Vagina (tissue), 2 donors: Measurements from ENCODE around the gene SPDYE4. TPM values are rescaled to one million over a fixed set of nuclear protein-coding genes. Genes with fewer than 3 reads are reported as not detected.

Experiments used
- DNase-seq, 2 donors: peaks; one replicate each; pipeline ENCODE4 v3.0.0-alpha.2; 2017; ENCODE audit errors: extremely low spot score in 2 of 2
- H3K27ac ChIP-seq: fragments of 200-600 bp; sonication (generic); one replicate; pipeline ENCODE4 v1.5.1; 2019
- H3K27me3 ChIP-seq: fragments of 200-600 bp; sonication (generic); one replicate; pipeline ENCODE4 v1.5.1; 2019
- H3K36me3 ChIP-seq, 2 donors: fragments of 200-600 bp; sonication (generic); one replicate each; pipeline ENCODE4 v1.5.1; 2017 to 2019
- H3K4me1 ChIP-seq: fragments of 200-600 bp; sonication (generic); one replicate; pipeline ENCODE4 v1.5.1; 2019
- H3K4me3 ChIP-seq, 2 donors: fragments of 200-600 bp; sonication (generic); 1 replicate in 1 of 2; 2 replicates in 1 of 2; pipeline ENCODE4 v1.5.1; 2016 to 2019
- H3K9me3 ChIP-seq: fragments of 200-600 bp; sonication (generic); one replicate; pipeline ENCODE4 v1.5.1; 2019
- POLR2A ChIP-seq, 2 donors: fragments of 450-650 bp; IDR thresholded peaks; one replicate each; pipeline ENCODE4 v1.6.1; 2017; ENCODE audit warnings: antibody characterized with exemption in 2 of 2, mild to moderate bottlenecking in 2 of 2, moderate library complexity in 2 of 2
- POLR2AphosphoS5 ChIP-seq, 2 donors: sonication (generic); formaldehyde crosslinking; IDR thresholded peaks; one replicate each; pipeline ENCODE4 v1.9.0; 2017; ENCODE audit warnings: antibody characterized with exemption in 2 of 2, mild to moderate bottlenecking in 2 of 2, low read depth in 1 of 2; ENCODE audit not compliant: insufficient read depth in 1 of 2
- intact Hi-C: fragments of 100-400 bp; cut with DNase I; formaldehyde crosslinking; loops from one replicate; pipeline ENCODE4 v1.15.1; 2023
- total RNA-seq: library from RNA; depleted of rRNA; stranded (reverse); fragments of >200 nt; gene quantifications from one replicate; pipeline ENCODE4 v1.2.3, GENCODE V29; 2016
- TF ChIP-seq, protein P1 (sequence below), 3 experiments: fragments of 450-650 bp in 2 of 3; fragments of 200-600 bp in 1 of 3; sonication (generic) in 1 of 3; IDR thresholded peaks; one replicate each; pipeline ENCODE4 v1.5.1; 2017 to 2019; ENCODE audit warnings: antibody characterized with exemption in 3 of 3, mild to moderate bottlenecking in 2 of 3, moderate library complexity in 2 of 3

SPDYE4 gene
- total RNA-seq, 1 donor from 2014 or later, result not detected

DNA sequence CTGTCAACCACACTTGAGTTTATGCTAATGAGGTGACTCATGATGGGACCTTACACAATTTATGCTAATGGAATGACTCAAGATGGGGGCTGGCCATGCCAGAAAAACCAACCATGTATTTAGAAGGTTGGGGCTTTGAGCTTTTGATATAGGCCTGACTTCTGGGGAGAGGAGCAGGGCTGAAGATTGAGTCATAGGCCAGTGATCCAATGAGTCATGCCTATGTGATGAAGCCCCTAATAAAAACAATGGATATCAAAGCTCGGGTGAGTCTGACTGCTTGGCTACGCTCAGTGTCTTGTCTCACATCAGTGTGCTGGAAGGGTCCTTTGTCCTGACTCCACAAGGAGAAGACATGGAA, 33.5 kb upstream of the SPDYE4 start:
- no peak overlapping the region for H3K4me3 ChIP-seq
- TF ChIP-seq POLR2A (IDR thresholded peaks at IDR 0.05), result no peak
- TF ChIP-seq, protein P1, sequence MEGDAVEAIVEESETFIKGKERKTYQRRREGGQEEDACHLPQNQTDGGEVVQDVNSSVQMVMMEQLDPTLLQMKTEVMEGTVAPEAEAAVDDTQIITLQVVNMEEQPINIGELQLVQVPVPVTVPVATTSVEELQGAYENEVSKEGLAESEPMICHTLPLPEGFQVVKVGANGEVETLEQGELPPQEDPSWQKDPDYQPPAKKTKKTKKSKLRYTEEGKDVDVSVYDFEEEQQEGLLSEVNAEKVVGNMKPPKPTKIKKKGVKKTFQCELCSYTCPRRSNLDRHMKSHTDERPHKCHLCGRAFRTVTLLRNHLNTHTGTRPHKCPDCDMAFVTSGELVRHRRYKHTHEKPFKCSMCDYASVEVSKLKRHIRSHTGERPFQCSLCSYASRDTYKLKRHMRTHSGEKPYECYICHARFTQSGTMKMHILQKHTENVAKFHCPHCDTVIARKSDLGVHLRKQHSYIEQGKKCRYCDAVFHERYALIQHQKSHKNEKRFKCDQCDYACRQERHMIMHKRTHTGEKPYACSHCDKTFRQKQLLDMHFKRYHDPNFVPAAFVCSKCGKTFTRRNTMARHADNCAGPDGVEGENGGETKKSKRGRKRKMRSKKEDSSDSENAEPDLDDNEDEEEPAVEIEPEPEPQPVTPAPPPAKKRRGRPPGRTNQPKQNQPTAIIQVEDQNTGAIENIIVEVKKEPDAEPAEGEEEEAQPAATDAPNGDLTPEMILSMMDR (IDR thresholded peaks at IDR 0.05), result no peak
- TF ChIP-seq POLR2AphosphoS5 (IDR thresholded peaks at IDR 0.05; ENCODE audit: insufficient read depth in 1 of 2, low read depth in 1 of 2), result no peak
- H3K36me3 ChIP-seq, result no peaks in the 10 kb centered on the region
- peak in 1 of 2 donors; percentile 64 for DNase-seq
- no peaks in the 10 kb centered on the region for H3K4me1 ChIP-seq
- H3K27me3 ChIP-seq, result no peaks in the 10 kb centered on the region
- intact Hi-C loops, result no loop called here
- no peaks in the 10 kb centered on the region for H3K9me3 ChIP-seq
- H3K27ac ChIP-seq, result no peak overlapping the region

DNA sequence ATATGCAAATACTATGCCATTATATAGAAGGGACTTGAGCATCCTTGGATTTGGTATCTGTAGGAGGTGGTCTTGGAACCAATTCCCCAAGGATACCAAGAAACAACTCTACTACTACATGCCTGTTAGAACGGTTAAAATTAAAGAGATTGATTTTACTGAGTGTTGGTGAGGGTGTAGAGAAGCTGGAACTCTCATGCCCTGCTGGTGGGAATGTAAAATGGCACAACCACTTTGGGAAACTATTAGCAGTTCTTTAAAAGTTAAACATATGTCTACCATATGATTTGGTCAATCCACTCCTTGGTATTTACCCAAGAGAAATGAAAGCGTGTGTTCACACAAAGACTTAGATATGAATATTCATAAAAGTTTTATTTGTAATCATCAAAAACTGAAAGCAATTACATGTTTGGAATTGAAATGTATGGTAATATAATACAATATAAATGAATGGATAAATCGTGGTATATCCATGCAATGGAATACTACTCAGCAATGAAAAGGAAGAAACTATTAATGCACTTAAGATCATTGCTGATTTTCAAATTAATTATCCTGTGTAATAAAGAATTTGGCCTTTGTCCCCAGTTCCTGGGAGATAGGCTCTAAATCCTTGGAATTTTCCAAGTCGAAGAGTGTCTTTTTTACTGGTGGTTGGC, 33.0 kb upstream of the SPDYE4 start:
- H3K9me3 ChIP-seq, result no peaks in the 10 kb centered on the region
- H3K27ac ChIP-seq, result no peak overlapping the region
- no peak for TF ChIP-seq POLR2AphosphoS5 (IDR thresholded peaks at IDR 0.05; ENCODE audit: insufficient read depth in 1 of 2, low read depth in 1 of 2)
- TF ChIP-seq, protein P1 (IDR thresholded peaks at IDR 0.05), result no peak
- TF ChIP-seq POLR2A (IDR thresholded peaks at IDR 0.05), result no peak
- no peaks in the 10 kb centered on the region for H3K36me3 ChIP-seq
- no peaks in the 10 kb centered on the region for H3K4me1 ChIP-seq
- intact Hi-C loops, result no loop called here
- no peak overlapping the region for H3K4me3 ChIP-seq
- DNase-seq, result no peak
- H3K27me3 ChIP-seq, result no peaks in the 10 kb centered on the region

DNA sequence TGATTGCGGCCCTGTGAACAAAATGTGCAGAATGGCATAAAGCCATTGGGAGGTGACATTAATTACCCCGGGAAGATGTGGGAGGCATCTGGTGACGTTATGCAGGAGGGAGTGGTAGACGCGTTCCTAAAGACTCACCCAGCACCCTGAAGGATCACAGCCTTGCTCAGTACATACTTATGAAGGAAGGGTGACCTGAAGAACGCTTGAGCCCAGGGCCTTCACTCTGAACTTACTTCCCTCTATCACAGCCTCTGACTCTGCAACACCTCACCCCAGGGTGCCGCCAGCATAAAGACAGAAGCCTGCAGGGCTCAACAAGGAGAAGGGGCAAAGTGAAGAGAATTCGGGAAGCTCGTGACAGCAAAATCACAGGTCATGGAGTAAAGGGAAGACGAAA, 31.4 kb upstream of the SPDYE4 start:
- intact Hi-C loops, result no loop called here
- H3K4me1 ChIP-seq, result no peaks in the 10 kb centered on the region
- H3K27me3 ChIP-seq, result no peaks in the 10 kb centered on the region
- no peak overlapping the region for H3K4me3 ChIP-seq
- no peak overlapping the region for H3K27ac ChIP-seq
- no peaks in the 10 kb centered on the region for H3K36me3 ChIP-seq
- TF ChIP-seq POLR2A (IDR thresholded peaks at IDR 0.05) (no peak), POLR2AphosphoS5 (IDR thresholded peaks at IDR 0.05; ENCODE audit: insufficient read depth in 1 of 2, low read depth in 1 of 2) (no peak)
- TF ChIP-seq, protein P1 (IDR thresholded peaks at IDR 0.05), result no peak
- H3K9me3 ChIP-seq, result no peaks in the 10 kb centered on the region
- DNase-seq, result no peak

DNA sequence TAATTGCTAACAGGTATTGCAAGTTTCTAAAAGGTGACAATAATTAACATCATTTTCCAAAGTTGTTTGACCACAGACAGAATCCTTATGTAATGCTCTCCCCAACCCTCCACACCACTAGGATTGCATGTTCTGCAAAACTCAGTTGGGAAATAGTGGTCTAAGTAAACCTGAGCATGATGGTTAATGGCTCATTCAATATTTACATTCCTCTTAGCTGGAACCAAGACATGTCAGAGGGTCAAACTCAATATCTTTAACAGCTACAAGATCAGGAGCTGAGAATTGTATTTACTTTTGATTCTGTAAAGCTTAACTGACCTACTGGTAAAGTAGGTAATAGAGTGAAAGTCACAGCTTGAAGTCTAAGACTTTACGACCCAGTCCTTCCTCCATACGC, 30.7 kb upstream of the SPDYE4 start:
- Histone ChIP-seq H3K4me3 (no peak overlapping the region), H3K27me3 (no peaks in the 10 kb centered on the region), H3K27ac (no peak overlapping the region), H3K9me3 (no peaks in the 10 kb centered on the region), H3K36me3 (no peaks in the 10 kb centered on the region), H3K4me1 (no peaks in the 10 kb centered on the region)
- TF ChIP-seq, protein P1 (IDR thresholded peaks at IDR 0.05), result no peak
- TF ChIP-seq POLR2A (IDR thresholded peaks at IDR 0.05) (no peak), POLR2AphosphoS5 (IDR thresholded peaks at IDR 0.05; ENCODE audit: insufficient read depth in 1 of 2, low read depth in 1 of 2) (no peak)
- no peak for DNase-seq
- intact Hi-C loops, result no loop called here

DNA sequence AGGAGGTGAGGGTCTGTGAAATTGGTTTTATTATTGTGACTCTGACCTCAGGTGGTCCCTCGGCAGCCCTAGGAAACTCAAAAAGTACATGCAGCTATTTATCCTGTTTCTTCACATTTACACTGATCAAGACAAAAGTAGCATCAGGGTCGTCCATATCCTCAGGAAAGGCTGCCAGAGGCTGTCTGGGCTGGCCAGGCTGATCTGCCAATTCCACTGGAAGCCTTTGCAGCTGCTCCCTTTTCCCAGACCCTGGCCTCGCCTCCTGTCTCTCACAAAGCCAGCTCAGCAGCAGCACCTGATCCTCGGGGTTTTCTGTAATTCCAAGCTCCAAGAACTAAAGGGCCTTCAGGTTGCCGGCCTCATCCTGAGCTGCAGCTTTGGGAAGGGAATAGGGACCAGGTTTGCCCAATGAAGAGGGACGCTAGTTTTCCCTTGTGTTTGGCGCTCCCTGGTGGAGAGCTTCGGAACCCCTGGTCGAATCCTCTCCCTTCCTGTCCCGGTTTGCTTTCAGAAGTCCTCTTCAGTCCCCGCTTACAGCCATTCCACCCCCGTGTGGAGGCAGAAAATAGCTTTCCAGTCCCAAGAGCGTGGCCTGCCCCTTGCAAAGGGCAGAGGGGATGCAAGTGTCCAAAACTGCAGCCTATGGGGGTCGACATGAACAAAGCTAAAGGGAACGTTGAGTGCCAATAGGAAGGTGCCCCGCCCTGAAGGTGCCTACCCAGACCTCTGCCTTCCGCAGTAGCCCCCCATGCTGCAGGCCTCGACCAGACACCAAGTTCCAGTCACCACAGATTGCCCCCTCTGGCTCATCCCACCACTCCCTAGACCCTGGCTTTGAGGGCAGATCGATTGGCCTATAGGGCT, 27.4 kb upstream of the SPDYE4 start:
- peak in 1 of 2 donors; percentile 86 for DNase-seq
- intact Hi-C loops, result no loop called here

More for the DNA sequence above, 27.4 kb upstream of the SPDYE4 start:
- H3K27me3 ChIP-seq, result no peaks in the 10 kb centered on the region
- no peaks in the 10 kb centered on the region for H3K36me3 ChIP-seq
- TF ChIP-seq, protein P1 (IDR thresholded peaks at IDR 0.05), result peak; percentile 44 to 70 (median 60)
- TF ChIP-seq POLR2A (IDR thresholded peaks at IDR 0.05) (no peak), POLR2AphosphoS5 (IDR thresholded peaks at IDR 0.05; ENCODE audit: insufficient read depth in 1 of 2, low read depth in 1 of 2) (no peak)
- no peaks in the 10 kb centered on the region for H3K9me3 ChIP-seq
- no peak overlapping the region for H3K27ac ChIP-seq
- H3K4me3 ChIP-seq, result no peak overlapping the region
- H3K4me1 ChIP-seq, result no peaks in the 10 kb centered on the region
